Erythroblast (primary cell): ENCODE results near the gene MTSS2.
A peak's percentile ranks its signal among the peaks of the same experiment; 100 is the strongest.

Experiments used
- GATA1 ChIP-seq: IDR thresholded peaks from 2 replicates; pipeline ENCODE4 v1.6.1; 2011; ENCODE audit warnings: low read depth, mild to moderate bottlenecking, control low read depth, low read length, moderate library complexity
- POLR2A ChIP-seq: IDR thresholded peaks from 2 replicates; pipeline ENCODE4 v1.6.1; 2011; ENCODE audit warnings: mild to moderate bottlenecking, low read length

DNA sequence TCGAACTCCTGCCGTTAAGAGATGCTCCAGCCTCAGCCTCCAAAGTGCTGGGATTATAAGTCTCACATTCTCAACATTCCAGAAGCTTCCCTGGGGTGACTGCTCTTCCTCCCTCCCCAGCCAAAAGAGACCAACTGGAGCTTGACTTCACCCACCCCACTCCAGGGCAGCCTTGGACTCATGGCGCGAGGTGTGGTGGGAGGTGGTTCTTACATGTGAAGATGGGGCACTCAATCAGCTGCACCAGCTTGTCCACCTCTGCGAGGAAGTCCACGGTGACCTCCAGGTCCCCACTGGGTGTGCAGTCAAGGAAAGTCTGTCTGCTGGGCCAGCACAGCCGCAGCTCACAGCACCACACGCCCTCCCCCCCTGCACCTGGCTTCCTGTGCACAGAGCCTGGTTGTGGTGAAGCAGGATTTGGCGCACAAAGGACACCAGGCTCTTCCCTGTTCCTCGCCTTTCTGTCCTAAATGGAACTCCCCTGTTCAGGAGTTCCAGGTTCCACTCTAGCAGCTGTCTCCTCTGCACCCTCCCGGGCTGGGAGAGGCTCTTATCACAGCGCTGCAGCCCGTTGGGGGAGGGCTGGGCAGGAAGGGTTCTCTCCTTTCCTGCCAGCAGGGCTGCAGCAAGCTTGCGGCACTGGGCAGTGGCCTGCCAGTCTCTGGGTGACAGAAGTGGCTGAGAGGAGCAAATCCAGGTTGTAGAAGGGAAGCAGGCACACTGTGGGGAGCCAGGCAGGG lies 9.6 kb upstream of the MTSS2 start:
- TF ChIP-seq POLR2A = no peak
- peak; percentile 71 for TF ChIP-seq GATA1
